ENCODE results near the gene TBC1D3B.
"Not testable (repeated sequence)": the region's sequence is repeated elsewhere in the genome, so short reads cannot be mapped to it uniquely, and the experiment has no call there.

The TBC1D3B gene

GRCh38 chr17:36189993-36190392 lies 13.6 kb upstream of the TBC1D3B start:
- peak; percentile 87 for DNase-seq
- not testable (repeated sequence) for H3K4me3 ChIP-seq (ENCODE audit: low read length); H4K20me1 ChIP-seq (ENCODE audit: insufficient read depth, low read length); H3K27me3 ChIP-seq (replicated peaks; ENCODE audit: insufficient read depth, low read length); H3K79me2 ChIP-seq (ENCODE audit: low read length); H3K9me3 ChIP-seq (replicated peaks; ENCODE audit: insufficient read depth, low read length); H3K9me2 ChIP-seq (replicated peaks; ENCODE audit: insufficient read depth, low read length); H3K36me3 ChIP-seq (replicated peaks; ENCODE audit: insufficient read depth, low read length); H2AFZ ChIP-seq (ENCODE audit: low read length)
- peak overlapping the region; percentile 44 for H3K4me2 ChIP-seq (ENCODE audit: low read depth, low read length)
- peaks cover 77% of the 10 kb centered on the region for H3F3A ChIP-seq (ENCODE audit: insufficient read depth, low read length)
- H3K4me1 ChIP-seq (ENCODE audit: low read length), result peaks cover 74% of the 10 kb centered on the region
- peak overlapping the region; percentile 43 for H3K9ac ChIP-seq (ENCODE audit: low read length)
- H3K27ac ChIP-seq (ENCODE audit: low read length), result peak overlapping the region; percentile 80

- Histone ChIP-seq H3F3A (ENCODE audit: insufficient read depth, low read length) (peaks cover 72% of the 10 kb centered on the region), H3K4me1 (ENCODE audit: low read length) (peaks cover 72% of the 10 kb centered on the region), H4K20me1 (ENCODE audit: insufficient read depth, low read length) (no peaks in the 10 kb centered on the region), H3K9me3 (replicated peaks; ENCODE audit: insufficient read depth, low read length) (no peaks in the 10 kb centered on the region), H3K9ac (ENCODE audit: low read length) (peak overlapping the region; percentile 5; the same call in 1 of the 2 replicates), H3K9me2 (replicated peaks; ENCODE audit: insufficient read depth, low read length) (no peaks in the 10 kb centered on the region), H3K27me3 (replicated peaks; ENCODE audit: insufficient read depth, low read length) (no peaks in the 10 kb centered on the region), H3K4me3 (ENCODE audit: low read length) (no peak overlapping the region), H3K36me3 (replicated peaks; ENCODE audit: insufficient read depth, low read length) (no peaks in the 10 kb centered on the region), H3K79me2 (ENCODE audit: low read length) (peaks cover 17% of the 10 kb centered on the region), H3K27ac (ENCODE audit: low read length) (peak overlapping the region; percentile 60; the same call in 1 of the 2 replicates), H3K4me2 (ENCODE audit: low read depth, low read length) (0 out of 2 replicates have a peak overlapping the region, but pooled peaks have one; percentile 1), H2AFZ (ENCODE audit: low read length) (no peak overlapping the region)
- TF ChIP-seq EZH2phosphoT487 (IDR thresholded peaks at IDR 0.05; ENCODE audit: low read length), result no peak
- peak; percentile 62 for DNase-seq
Observed at GRCh38 chr17:36188891-36189306, 12.5 kb upstream of the TBC1D3B start.

DNA sequence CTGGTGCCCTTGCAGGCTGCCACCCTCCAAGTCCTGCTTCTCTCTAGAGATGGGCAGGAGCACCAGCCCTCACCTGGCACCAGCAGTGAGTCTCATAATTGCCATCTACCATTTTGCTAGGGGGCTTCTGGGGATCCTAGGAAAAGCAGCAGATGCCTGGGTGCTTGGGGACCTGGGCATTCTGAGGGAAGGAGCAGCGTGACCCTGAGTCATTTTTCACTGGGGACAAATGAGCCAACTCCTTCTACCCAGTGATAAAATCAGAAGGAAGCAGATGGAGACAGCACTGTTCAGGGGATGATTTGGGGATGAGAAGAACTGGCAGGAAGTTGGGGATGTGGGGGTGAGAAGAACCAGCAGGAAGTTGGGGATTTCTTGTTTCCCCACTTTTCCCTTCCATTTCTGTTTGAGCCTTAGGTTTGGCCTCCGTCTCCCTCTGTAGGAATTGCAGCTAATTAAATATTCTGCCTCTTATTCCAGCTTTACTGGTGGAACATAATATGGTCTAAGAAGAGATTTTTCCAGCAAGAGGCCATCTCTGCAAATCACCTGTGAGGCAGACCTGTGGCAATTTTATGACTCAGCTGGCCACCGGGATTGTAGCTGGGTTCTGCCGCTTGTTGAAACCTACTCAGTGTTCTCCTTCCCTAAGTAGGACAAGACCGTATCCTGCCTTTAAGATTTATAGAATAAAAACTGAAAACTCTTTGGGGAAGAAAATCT lies 11.7 kb upstream of the TBC1D3B start:
- not testable (repeated sequence) for H2AFZ ChIP-seq (ENCODE audit: low read length); H3K4me3 ChIP-seq (ENCODE audit: low read length); H3K9ac ChIP-seq (ENCODE audit: low read length); H3K36me3 ChIP-seq (replicated peaks; ENCODE audit: insufficient read depth, low read length); H3K9me2 ChIP-seq (replicated peaks; ENCODE audit: insufficient read depth, low read length); H4K20me1 ChIP-seq (ENCODE audit: insufficient read depth, low read length); H3K9me3 ChIP-seq (replicated peaks; ENCODE audit: insufficient read depth, low read length); H3K27me3 ChIP-seq (replicated peaks; ENCODE audit: insufficient read depth, low read length)
- Histone ChIP-seq H3F3A (ENCODE audit: insufficient read depth, low read length) (peaks cover 64% of the 10 kb centered on the region), H3K4me2 (ENCODE audit: low read depth, low read length) (0 out of 2 replicates have a peak overlapping the region, but pooled peaks have one; percentile 1), H3K79me2 (ENCODE audit: low read length) (peaks cover 25% of the 10 kb centered on the region), H3K27ac (ENCODE audit: low read length) (peak overlapping the region; percentile 60; the same call in 1 of the 2 replicates), H3K4me1 (ENCODE audit: low read length) (peaks cover 64% of the 10 kb centered on the region)
- DNase-seq, result peak; percentile 4

GRCh38 chr17:36186810-36187763 lies 10.7 kb upstream of the TBC1D3B start:
- H3K4me2 ChIP-seq (ENCODE audit: low read depth, low read length); H3K9ac ChIP-seq (ENCODE audit: low read length); H3K36me3 ChIP-seq (replicated peaks; ENCODE audit: insufficient read depth, low read length); H3K9me2 ChIP-seq (replicated peaks; ENCODE audit: insufficient read depth, low read length); H2AFZ ChIP-seq (ENCODE audit: low read length); H3K4me3 ChIP-seq (ENCODE audit: low read length); H3K9me3 ChIP-seq (replicated peaks; ENCODE audit: insufficient read depth, low read length); H4K20me1 ChIP-seq (ENCODE audit: insufficient read depth, low read length); H3K27me3 ChIP-seq (replicated peaks; ENCODE audit: insufficient read depth, low read length): not testable (repeated sequence)
- H3K27ac ChIP-seq (ENCODE audit: low read length), result peak overlapping the region; percentile 60; the same call in 1 of the 2 replicates
- H3K79me2 ChIP-seq (ENCODE audit: low read length), result peaks cover 35% of the 10 kb centered on the region
- H3F3A ChIP-seq (ENCODE audit: insufficient read depth, low read length), result peaks cover 54% of the 10 kb centered on the region
- peak; percentile 8 for DNase-seq
- peaks cover 60% of the 10 kb centered on the region for H3K4me1 ChIP-seq (ENCODE audit: low read length)

DNA sequence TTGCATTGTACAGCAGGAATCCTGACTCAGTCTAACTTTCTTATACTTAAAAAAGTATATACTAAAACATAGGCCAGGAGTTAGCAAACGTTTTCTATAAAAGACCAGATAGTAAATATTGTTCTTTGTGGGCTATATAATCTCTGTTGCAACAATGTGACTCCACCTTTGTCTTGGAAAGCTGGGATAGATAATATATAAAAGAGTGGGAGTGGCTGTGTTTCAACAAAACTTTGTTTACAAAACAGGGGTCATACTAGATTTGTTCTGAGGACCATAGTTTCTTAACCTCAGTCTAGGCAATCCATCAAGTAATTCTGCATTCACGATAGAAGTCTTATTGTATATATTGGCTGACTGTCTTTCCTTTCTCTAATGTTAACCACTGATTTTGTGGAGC lies 9.0 kb upstream of the TBC1D3B start:
- 0 out of 2 replicates have a peak overlapping the region, but pooled peaks have one; percentile 0 for H3K27ac ChIP-seq (ENCODE audit: low read length)
- H4K20me1 ChIP-seq (ENCODE audit: insufficient read depth, low read length), result no peaks in the 10 kb centered on the region
- no peaks in the 10 kb centered on the region for H3K9me2 ChIP-seq (replicated peaks; ENCODE audit: insufficient read depth, low read length)
- no peaks in the 10 kb centered on the region for H3K9me3 ChIP-seq (replicated peaks; ENCODE audit: insufficient read depth, low read length)
- peaks cover 45% of the 10 kb centered on the region for H3K4me1 ChIP-seq (ENCODE audit: low read length)
- no peak overlapping the region; the same call in 1 of the 2 replicates for H3K9ac ChIP-seq (ENCODE audit: low read length)
- no peak overlapping the region for H2AFZ ChIP-seq (ENCODE audit: low read length)
- H3F3A ChIP-seq (ENCODE audit: insufficient read depth, low read length), result peaks cover 37% of the 10 kb centered on the region
- H3K79me2 ChIP-seq (ENCODE audit: low read length), result peaks cover 36% of the 10 kb centered on the region
- peak; percentile 6 for DNase-seq
- H3K4me3 ChIP-seq (ENCODE audit: low read length), result no peak overlapping the region
- H3K27me3 ChIP-seq (replicated peaks; ENCODE audit: insufficient read depth, low read length), result no peaks in the 10 kb centered on the region
- no peak for TF ChIP-seq EZH2 (optimal IDR thresholded peaks at IDR 0.05; ENCODE audit: low read depth, low read length)
- no peak for TF ChIP-seq CTCF (IDR thresholded peaks at IDR 0.05; ENCODE audit: low read length)
- no peak for TF ChIP-seq EZH2phosphoT487 (IDR thresholded peaks at IDR 0.05; ENCODE audit: low read length)
- peak overlapping the region; percentile 8; the same call in 1 of the 2 replicates for H3K4me2 ChIP-seq (ENCODE audit: low read depth, low read length)
- H3K36me3 ChIP-seq (replicated peaks; ENCODE audit: insufficient read depth, low read length), result no peaks in the 10 kb centered on the region
